Right lobe of liver (tissue), 4 donors: Measurements from ENCODE around the gene CPT1C.

Source experiments
- CTCF ChIP-seq, 4 donors: fragments of 200-600 bp in 3 of 4; fragments of 450-650 bp in 1 of 4; IDR thresholded peaks; one replicate each; pipeline versions ENCODE4 v1.5.1 to v1.8.0; 2016 to 2022; ENCODE audit warnings: antibody characterized with exemption in 4 of 4, mild to moderate bottlenecking in 2 of 4
- POLR2A ChIP-seq: fragments of 450-650 bp; IDR thresholded peaks from one replicate; pipeline ENCODE4 v1.6.1; 2017; ENCODE audit warnings: antibody characterized with exemption, mild to moderate bottlenecking
- donor health status: DM: no; HTN: no; CAD: no.
- donor health status: DM: no; HTN: no; CAD: no.
- donor health status: DM: no; HTN: yes; CAD: no.

- no peak for TF ChIP-seq POLR2A
- no peak for TF ChIP-seq CTCF (IDR thresholded peaks at IDR 0.05)
Observed at GRCh38 chr19:49660338-49660961, 30.5 kb upstream of the CPT1C start.
